Keratinocyte (primary cell): Measurements from ENCODE around the gene DRD2. TPM values are rescaled to one million over a fixed set of nuclear protein-coding genes. Genes with fewer than 3 reads are reported as not detected.

Source experiments
- DNase-seq: peaks from one replicate; pipeline ENCODE4 v3.0.0-alpha.2; 2011; ENCODE audit warnings: low read depth, missing footprints, low spot score
- FAIRE-seq: peaks from 2 replicates; lab custom pipeline; 2011; peaks lifted over from hg19 to GRCh38; lab: Jason Lieb, UNC
- H2AFZ ChIP-seq: 2 replicates; pipeline ENCODE4 v1.6.0; 2012; ENCODE audit warnings: low read length, control low read depth, inconsistent platforms; ENCODE audit not compliant: control insufficient read depth
- H3K27ac ChIP-seq: 2 replicates; pipeline ENCODE4 v1.5.1; 2011; ENCODE audit warnings: low read length; ENCODE audit not compliant: control insufficient read depth, insufficient read depth
- H3K27me3 ChIP-seq: 3 replicates; pipeline ENCODE4 v1.6.0; 2011; ENCODE audit warnings: low read length; ENCODE audit not compliant: control insufficient read depth, insufficient read depth; ENCODE audit errors: extremely low read depth
- H3K36me3 ChIP-seq, 2 experiments: 2 replicates in 1 of 2; 3 replicates in 1 of 2; pipeline ENCODE4 v1.5.1; 2011; ENCODE audit warnings: low read length in 2 of 2, mild to moderate bottlenecking in 1 of 2; ENCODE audit not compliant: control insufficient read depth in 2 of 2, insufficient read depth in 2 of 2; ENCODE audit errors: extremely low read depth in 1 of 2
- H3K4me1 ChIP-seq: 3 replicates; pipeline ENCODE4 v1.5.1; 2011; ENCODE audit warnings: low read length; ENCODE audit not compliant: control insufficient read depth, insufficient read depth; ENCODE audit errors: extremely low read depth
- H3K4me2 ChIP-seq: 3 replicates; pipeline ENCODE4 v1.6.0; 2011; ENCODE audit warnings: low read depth, low read length; ENCODE audit not compliant: control insufficient read depth, insufficient read depth; ENCODE audit errors: extremely low read depth
- H3K4me3 ChIP-seq, 3 experiments: fragments of 200-600 bp in 1 of 3; sonication (generic) in 1 of 3; 2 replicates in 2 of 3; 3 replicates in 1 of 3; pipeline ENCODE4 v1.5.1; 2011 to 2016; ENCODE audit warnings: low read length in 3 of 3, mild to moderate bottlenecking in 3 of 3, control low read depth in 2 of 3, inconsistent platforms in 1 of 3, low read depth in 1 of 3, mixed read lengths in 1 of 3, mixed run types in 1 of 3, moderate library complexity in 1 of 3; ENCODE audit not compliant: control insufficient read depth in 2 of 3, insufficient read depth in 2 of 3; ENCODE audit errors: extremely low read depth in 1 of 3
- H3K79me2 ChIP-seq: 2 replicates; pipeline ENCODE4 v1.6.0; 2012; ENCODE audit warnings: low read length; ENCODE audit not compliant: control insufficient read depth, insufficient read depth
- H3K9ac ChIP-seq: 3 replicates; pipeline ENCODE4 v1.6.0; 2011; ENCODE audit warnings: low read length; ENCODE audit not compliant: control insufficient read depth, insufficient read depth; ENCODE audit errors: extremely low read depth
- H3K9me1 ChIP-seq: 3 replicates; pipeline ENCODE4 v1.6.0; 2011; ENCODE audit warnings: low read length; ENCODE audit not compliant: control insufficient read depth, insufficient read depth; ENCODE audit errors: extremely low read depth
- H3K9me3 ChIP-seq: 2 replicates; pipeline ENCODE4 v1.5.1; 2012; ENCODE audit warnings: low read depth, low read length; ENCODE audit not compliant: control insufficient read depth
- H4K20me1 ChIP-seq: 3 replicates; pipeline ENCODE4 v1.6.0; 2011; ENCODE audit warnings: low read length; ENCODE audit not compliant: control insufficient read depth, insufficient read depth; ENCODE audit errors: extremely low read depth
- EZH2 ChIP-seq: IDR thresholded peaks from one replicate; pipeline ENCODE4 v1.6.1; 2012; ENCODE audit warnings: inconsistent platforms, mild to moderate bottlenecking, low read length, moderate library complexity
- dilution Hi-C: fragments of 300-500 bp; cut with MboI; formaldehyde crosslinking; loops from one replicate; pipeline ENCODE4 v1.7.0; 2020; ENCODE audit warnings: low sequenced_read_pairs; ENCODE audit not compliant: extremely low pct_ligation_motif_present
- polyA plus RNA-seq, 5 experiments: library from polyadenylated mRNA; depleted of rRNA in 3 of 5; stranded (reverse) in 3 of 5; stranded (forward) in 1 of 5; unstranded in 1 of 5; fragments of >200 nt; gene quantifications; 1 replicate in 1 of 5; 2 replicates in 3 of 5; 3 replicates in 1 of 5; pipeline versions ENCODE4 v1.2.1 to v1.2.3, GENCODE V29; 2011 to 2012; ENCODE audit warnings: missing spikeins in 2 of 5, low read depth in 1 of 5, low replicate concordance in 1 of 5
- TF ChIP-seq, protein P1 (sequence below), 3 experiments: IDR thresholded peaks in 1 of 3; conservative IDR thresholded peaks in 1 of 3; optimal IDR thresholded peaks in 1 of 3; 2 replicates in 2 of 3; 3 replicates in 1 of 3; pipeline versions ENCODE3 to v1.5.1; 2011; ENCODE audit warnings: low read length in 3 of 3, mild to moderate bottlenecking in 3 of 3, moderate library complexity in 2 of 3, control low read depth in 1 of 3, inconsistent platforms in 1 of 3; ENCODE audit not compliant: insufficient read depth in 2 of 3; ENCODE audit errors: extremely low read depth in 1 of 3

Gene DRD2
- polyA plus RNA-seq, 1 donor (not counting 4 experiments of a cell fraction or from before 2014, with no cell fraction given), result 0.26 TPM

DNA sequence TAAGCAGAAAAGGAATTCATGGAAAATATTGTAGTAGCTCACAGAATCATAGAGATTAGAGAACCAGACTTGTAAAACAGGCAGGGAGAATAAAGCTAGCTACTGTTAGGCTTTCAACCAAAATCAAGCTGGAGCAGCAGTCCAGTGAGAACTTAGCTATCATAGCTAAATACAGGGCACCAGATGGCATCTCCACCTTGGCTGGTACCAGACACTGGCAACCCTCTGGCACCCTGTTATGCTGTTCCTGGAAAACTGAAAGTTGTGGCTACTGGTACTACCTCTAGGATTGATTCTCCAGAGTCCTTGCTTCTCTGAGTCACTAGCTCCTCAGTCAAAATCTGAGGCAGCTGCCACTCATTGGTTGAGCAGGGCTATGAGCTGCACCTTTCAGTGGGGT, 6.0 kb upstream of the DRD2 start:
- Histone ChIP-seq H3K27ac (no peak overlapping the region), H3K4me2 (no peak overlapping the region), H2AFZ (no peak overlapping the region), H3K79me2 (no peaks in the 10 kb centered on the region), H3K4me3 (no peak overlapping the region), H3K9me3 (no peaks in the 10 kb centered on the region), H3K9ac (no peak overlapping the region), H3K9me1 (no peaks in the 10 kb centered on the region), H3K4me1 (no peaks in the 10 kb centered on the region), H3K27me3 (peaks cover 23% of the 10 kb centered on the region), H3K36me3 (no peaks in the 10 kb centered on the region), H4K20me1 (no peaks in the 10 kb centered on the region)
- dilution Hi-C loops, result no loop called here
- FAIRE-seq (no peak), DNase-seq (no peak)
- TF ChIP-seq, protein P1, sequence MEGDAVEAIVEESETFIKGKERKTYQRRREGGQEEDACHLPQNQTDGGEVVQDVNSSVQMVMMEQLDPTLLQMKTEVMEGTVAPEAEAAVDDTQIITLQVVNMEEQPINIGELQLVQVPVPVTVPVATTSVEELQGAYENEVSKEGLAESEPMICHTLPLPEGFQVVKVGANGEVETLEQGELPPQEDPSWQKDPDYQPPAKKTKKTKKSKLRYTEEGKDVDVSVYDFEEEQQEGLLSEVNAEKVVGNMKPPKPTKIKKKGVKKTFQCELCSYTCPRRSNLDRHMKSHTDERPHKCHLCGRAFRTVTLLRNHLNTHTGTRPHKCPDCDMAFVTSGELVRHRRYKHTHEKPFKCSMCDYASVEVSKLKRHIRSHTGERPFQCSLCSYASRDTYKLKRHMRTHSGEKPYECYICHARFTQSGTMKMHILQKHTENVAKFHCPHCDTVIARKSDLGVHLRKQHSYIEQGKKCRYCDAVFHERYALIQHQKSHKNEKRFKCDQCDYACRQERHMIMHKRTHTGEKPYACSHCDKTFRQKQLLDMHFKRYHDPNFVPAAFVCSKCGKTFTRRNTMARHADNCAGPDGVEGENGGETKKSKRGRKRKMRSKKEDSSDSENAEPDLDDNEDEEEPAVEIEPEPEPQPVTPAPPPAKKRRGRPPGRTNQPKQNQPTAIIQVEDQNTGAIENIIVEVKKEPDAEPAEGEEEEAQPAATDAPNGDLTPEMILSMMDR (optimal IDR thresholded peaks at IDR 0.05 in 1 of 3, IDR thresholded peaks at IDR 0.05 in 1 of 3, conservative IDR thresholded peaks at IDR 0.05 in 1 of 3; ENCODE audit: extremely low read depth in 1 of 3, insufficient read depth in 2 of 3, low read length in 3 of 3), result no peak
- no peak for TF ChIP-seq EZH2

DNA sequence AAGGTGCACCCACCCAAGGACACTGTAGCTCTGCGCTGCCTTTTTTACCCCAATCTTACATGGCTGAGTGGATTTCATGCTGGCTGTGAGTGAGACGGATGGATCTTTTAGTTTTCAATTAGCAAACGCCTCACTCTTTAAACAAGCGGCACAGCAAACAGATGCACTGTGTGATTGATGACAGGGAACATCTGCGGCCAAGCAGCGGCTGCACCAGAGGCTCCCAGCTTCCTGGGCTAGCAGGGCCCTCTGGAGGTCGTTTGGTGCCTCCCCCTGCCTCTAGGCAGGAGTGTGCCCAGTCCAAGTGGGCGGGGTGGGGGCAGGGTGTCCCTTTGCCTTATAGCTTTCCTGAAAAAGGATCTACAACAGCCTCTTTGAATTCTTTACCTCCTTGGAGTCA, 2.1 kb upstream of the DRD2 start:
- Histone ChIP-seq H3K4me2 (no peak overlapping the region), H3K9ac (no peak overlapping the region), H3K4me3 (no peak overlapping the region), H3K27ac (no peak overlapping the region), H3K9me3 (no peaks in the 10 kb centered on the region), H2AFZ (no peak overlapping the region), H3K79me2 (no peaks in the 10 kb centered on the region), H3K4me1 (peaks cover 4% of the 10 kb centered on the region), H4K20me1 (no peaks in the 10 kb centered on the region), H3K36me3 (no peaks in the 10 kb centered on the region), H3K9me1 (no peaks in the 10 kb centered on the region), H3K27me3 (peaks cover 52% of the 10 kb centered on the region)
- TF ChIP-seq, protein P1 (optimal IDR thresholded peaks at IDR 0.05 in 1 of 3, IDR thresholded peaks at IDR 0.05 in 1 of 3, conservative IDR thresholded peaks at IDR 0.05 in 1 of 3; ENCODE audit: extremely low read depth in 1 of 3, insufficient read depth in 2 of 3, low read length in 3 of 3), result peak in 1 of 3 experiments; percentile 39
- no peak for TF ChIP-seq EZH2
- dilution Hi-C loops, result no loop called here
- FAIRE-seq, result no peak
- no peak for DNase-seq
